Heart left ventricle (tissue), 13 donors: ENCODE measurements around the gene ADAMTS5.

ENCODE experiments used
- POLR2A ChIP-seq, 2 donors: fragments of 450-650 bp; IDR thresholded peaks; one replicate each; pipeline ENCODE4 v1.6.1; 2017; ENCODE audit warnings: antibody characterized with exemption in 2 of 2, mild to moderate bottlenecking in 2 of 2, moderate library complexity in 2 of 2
- TF ChIP-seq, protein P1 (sequence below), 12 donors: fragments of 200-600 bp; sonication (generic) in 4 of 12; IDR thresholded peaks; one replicate each; pipeline versions ENCODE4 v1.5.0 to v1.8.0; 2018 to 2022; ENCODE audit warnings: antibody characterized with exemption in 12 of 12, mild to moderate bottlenecking in 5 of 12
- donor health status: ischemic (EF 13 %, LVEDD 7.1; RV severe dilation, severe dysfunction).
- donor health status: DM: no; HTN: yes; CAD: no.
- donor health status: DM: no; HTN: no; CAD: no.
- donor health status: ischemic (EF 25% LVEDD 6.9; RV normal size, moderate dysfunction).
- donor health status: ischemic (EF 25% LVEDD 5.7; RV mildly dilated, moderate dysfunction).
- donor health status: ischemic (EF 35%, LVEDD 5.7; RV mildly dilated, moderate dysfunction).
- donor health status: nonischemic (EF 11% LVEDD 7.7; RV severe dilation, severe dysfunction).
- donor health status: DM: yes; HTN: yes; CAD: no.
- donor health status: PGD.
- donor health status: ischemic (EF 29% LVEDD 5.4; RV normal size, mild dysfunction).
- donor health status: nonischemic (EF 23%, LVEDD 6.1; RV moderate dilation, normal function).

DNA sequence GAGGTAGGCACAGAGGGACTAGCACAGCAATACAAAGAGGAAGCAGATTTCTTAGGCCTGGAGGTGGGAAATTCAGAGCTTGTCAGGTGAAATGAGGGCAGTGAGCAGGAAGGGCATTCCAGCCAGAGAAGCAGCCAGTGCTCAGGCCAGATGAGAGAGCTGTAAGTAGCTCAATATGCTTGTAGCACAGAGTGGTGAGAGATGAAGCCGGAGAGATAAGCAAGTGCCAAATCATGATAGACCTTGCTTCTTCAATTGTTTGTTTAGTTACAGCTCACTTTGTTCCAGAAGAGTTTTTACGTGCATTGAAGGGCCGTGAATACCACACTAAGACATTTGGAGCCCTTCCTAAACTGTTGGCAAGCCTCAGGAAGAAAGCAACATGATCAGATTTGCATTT lies 79.6 kb downstream of the ADAMTS5 start:
- TF ChIP-seq, protein P1, sequence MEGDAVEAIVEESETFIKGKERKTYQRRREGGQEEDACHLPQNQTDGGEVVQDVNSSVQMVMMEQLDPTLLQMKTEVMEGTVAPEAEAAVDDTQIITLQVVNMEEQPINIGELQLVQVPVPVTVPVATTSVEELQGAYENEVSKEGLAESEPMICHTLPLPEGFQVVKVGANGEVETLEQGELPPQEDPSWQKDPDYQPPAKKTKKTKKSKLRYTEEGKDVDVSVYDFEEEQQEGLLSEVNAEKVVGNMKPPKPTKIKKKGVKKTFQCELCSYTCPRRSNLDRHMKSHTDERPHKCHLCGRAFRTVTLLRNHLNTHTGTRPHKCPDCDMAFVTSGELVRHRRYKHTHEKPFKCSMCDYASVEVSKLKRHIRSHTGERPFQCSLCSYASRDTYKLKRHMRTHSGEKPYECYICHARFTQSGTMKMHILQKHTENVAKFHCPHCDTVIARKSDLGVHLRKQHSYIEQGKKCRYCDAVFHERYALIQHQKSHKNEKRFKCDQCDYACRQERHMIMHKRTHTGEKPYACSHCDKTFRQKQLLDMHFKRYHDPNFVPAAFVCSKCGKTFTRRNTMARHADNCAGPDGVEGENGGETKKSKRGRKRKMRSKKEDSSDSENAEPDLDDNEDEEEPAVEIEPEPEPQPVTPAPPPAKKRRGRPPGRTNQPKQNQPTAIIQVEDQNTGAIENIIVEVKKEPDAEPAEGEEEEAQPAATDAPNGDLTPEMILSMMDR (IDR thresholded peaks at IDR 0.05) = no peak
- TF ChIP-seq POLR2A (IDR thresholded peaks at IDR 0.05) = no peak
